Ishikawa (cell line): ENCODE measurements around the gene NDRG3.

Source experiments
- CEBPB ChIP-seq: IDR thresholded peaks from 2 replicates; pipeline ENCODE4 v1.6.1; 2012
- EP300 ChIP-seq: IDR thresholded peaks from 2 replicates; pipeline ENCODE4 v1.6.1; 2012; ENCODE audit warnings: borderline replicate concordance
- FOXM1 ChIP-seq: IDR thresholded peaks from 2 replicates; pipeline ENCODE4 v1.6.1; 2012; ENCODE audit warnings: low read depth, borderline replicate concordance
- TEAD4 ChIP-seq: IDR thresholded peaks from 2 replicates; pipeline ENCODE4 v1.6.1; 2012
- TF ChIP-seq, protein P1 (sequence below): IDR thresholded peaks from 2 replicates; pipeline ENCODE4 v1.6.1; 2012; ENCODE audit warnings: low read depth, mild to moderate bottlenecking
- TF ChIP-seq, protein P2 (sequence below): IDR thresholded peaks from 2 replicates; pipeline ENCODE4 v1.6.1; 2012

DNA sequence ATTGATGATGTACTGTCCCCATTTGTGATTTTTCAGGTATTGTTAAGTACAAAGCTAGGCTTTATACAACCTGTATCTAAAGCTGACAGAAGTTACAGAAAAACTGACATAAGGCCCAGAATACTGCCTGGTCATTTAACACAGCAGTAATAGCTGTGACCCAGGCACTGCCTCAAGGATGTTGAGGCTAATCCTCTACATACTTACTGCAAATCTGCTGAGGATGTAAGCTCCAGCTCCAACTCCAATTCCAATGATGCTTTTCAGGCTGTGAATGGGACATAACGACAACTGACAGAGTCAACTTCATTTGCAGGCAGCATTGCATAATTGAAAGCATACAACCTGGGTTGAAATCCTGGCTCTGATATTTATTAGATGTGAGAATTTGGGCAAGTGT lies 63.6 kb downstream of the NDRG3 start:
- TF ChIP-seq EP300 = no peak
- TF ChIP-seq, protein P1, sequence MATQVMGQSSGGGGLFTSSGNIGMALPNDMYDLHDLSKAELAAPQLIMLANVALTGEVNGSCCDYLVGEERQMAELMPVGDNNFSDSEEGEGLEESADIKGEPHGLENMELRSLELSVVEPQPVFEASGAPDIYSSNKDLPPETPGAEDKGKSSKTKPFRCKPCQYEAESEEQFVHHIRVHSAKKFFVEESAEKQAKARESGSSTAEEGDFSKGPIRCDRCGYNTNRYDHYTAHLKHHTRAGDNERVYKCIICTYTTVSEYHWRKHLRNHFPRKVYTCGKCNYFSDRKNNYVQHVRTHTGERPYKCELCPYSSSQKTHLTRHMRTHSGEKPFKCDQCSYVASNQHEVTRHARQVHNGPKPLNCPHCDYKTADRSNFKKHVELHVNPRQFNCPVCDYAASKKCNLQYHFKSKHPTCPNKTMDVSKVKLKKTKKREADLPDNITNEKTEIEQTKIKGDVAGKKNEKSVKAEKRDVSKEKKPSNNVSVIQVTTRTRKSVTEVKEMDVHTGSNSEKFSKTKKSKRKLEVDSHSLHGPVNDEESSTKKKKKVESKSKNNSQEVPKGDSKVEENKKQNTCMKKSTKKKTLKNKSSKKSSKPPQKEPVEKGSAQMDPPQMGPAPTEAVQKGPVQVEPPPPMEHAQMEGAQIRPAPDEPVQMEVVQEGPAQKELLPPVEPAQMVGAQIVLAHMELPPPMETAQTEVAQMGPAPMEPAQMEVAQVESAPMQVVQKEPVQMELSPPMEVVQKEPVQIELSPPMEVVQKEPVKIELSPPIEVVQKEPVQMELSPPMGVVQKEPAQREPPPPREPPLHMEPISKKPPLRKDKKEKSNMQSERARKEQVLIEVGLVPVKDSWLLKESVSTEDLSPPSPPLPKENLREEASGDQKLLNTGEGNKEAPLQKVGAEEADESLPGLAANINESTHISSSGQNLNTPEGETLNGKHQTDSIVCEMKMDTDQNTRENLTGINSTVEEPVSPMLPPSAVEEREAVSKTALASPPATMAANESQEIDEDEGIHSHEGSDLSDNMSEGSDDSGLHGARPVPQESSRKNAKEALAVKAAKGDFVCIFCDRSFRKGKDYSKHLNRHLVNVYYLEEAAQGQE = no peak
- TF ChIP-seq FOXM1 = no peak
- TF ChIP-seq, protein P2, sequence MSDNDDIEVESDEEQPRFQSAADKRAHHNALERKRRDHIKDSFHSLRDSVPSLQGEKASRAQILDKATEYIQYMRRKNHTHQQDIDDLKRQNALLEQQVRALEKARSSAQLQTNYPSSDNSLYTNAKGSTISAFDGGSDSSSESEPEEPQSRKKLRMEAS = no peak
- no peak for TF ChIP-seq CEBPB
- TF ChIP-seq TEAD4 = no peak
